NCI-H2081 treated with DMSO at 0.1 percent for 48 hours (cell line): ENCODE results near the gene WDR45B.

Experiments
- DNase-seq: peaks from one replicate; lab custom pipeline; 2025; lab: John Stamatoyannopoulos, UW

WDR45B gene

GRCh38 chr17:82629748-82630147 lies 18.5 kb downstream of the WDR45B start:
- no peak for DNase-seq

- DNase-seq, result no peak
These were observed 20.8 kb downstream of the WDR45B start for GRCh38 chr17:82627405-82627804.

GRCh38 chr17:82623707-82624106 lies 24.5 kb downstream of the WDR45B start:
- no peak for DNase-seq

- DNase-seq, result no peak
These were observed 28.6 kb downstream of the WDR45B start for GRCh38 chr17:82619641-82620040.

- DNase-seq, result no peak
These were observed 29.0 kb downstream of the WDR45B start for GRCh38 chr17:82619211-82619610.

- no peak for DNase-seq
These were observed 32.1 kb downstream of the WDR45B start for GRCh38 chr17:82616021-82616711.

- DNase-seq, result no peak
These were observed 32.9 kb downstream of the WDR45B start for GRCh38 chr17:82615084-82616020.

GRCh38 chr17:82614095-82614631 lies 34.1 kb downstream of the WDR45B start:
- no peak for DNase-seq

GRCh38 chr17:82613283-82614094 lies 34.8 kb downstream of the WDR45B start:
- DNase-seq, result no peak

GRCh38 chr17:82611140-82612058 lies 36.8 kb downstream of the WDR45B start:
- no peak for DNase-seq

- no peak for DNase-seq
These were observed 38.6 kb downstream of the WDR45B start for GRCh38 chr17:82609655-82610054.

GRCh38 chr17:82608816-82609215 lies 39.4 kb downstream of the WDR45B start:
- no peak for DNase-seq

- DNase-seq, result no peak
These were observed 42.2 kb downstream of the WDR45B start for GRCh38 chr17:82605939-82606600.

- DNase-seq, result no peak
These were observed 43.7 kb downstream of the WDR45B start for GRCh38 chr17:82604532-82604931.

- no peak for DNase-seq
These were observed 44.2 kb downstream of the WDR45B start for GRCh38 chr17:82603981-82604448.

GRCh38 chr17:82602986-82603710 lies 45.1 kb downstream of the WDR45B start:
- DNase-seq, result no peak

- no peak for DNase-seq
These were observed 45.8 kb downstream of the WDR45B start for GRCh38 chr17:82602487-82602886.

GRCh38 chr17:82601447-82602000 lies 46.7 kb downstream of the WDR45B start:
- no peak for DNase-seq

GRCh38 chr17:82600731-82601446 lies 47.4 kb downstream of the WDR45B start:
- no peak for DNase-seq
